Measurements from ENCODE around the gene EFCAB8.

DNA sequence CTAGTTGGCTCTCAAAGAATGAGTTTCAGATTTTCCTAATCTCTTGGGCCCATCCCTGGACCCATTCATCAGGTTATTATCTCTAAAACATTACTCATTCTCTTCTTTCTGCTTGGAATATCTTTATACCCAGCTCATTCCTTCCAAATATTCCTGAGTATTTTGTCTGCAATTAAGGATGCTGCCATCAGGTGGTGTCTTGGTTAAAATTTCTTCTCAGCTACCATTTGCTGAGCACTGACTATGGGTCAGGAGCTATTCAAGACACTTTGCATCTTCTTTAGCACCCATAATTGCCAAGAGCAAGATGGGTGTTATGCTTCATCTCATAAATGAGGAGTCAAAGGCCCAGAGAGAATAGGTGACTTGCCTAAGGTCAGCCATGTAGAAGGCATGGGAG, 137.1 kb downstream of the EFCAB8 start:
- peak; percentile 14; the same call in 1 of the 2 replicates for TF ChIP-seq CTCF (IDR thresholded peaks at IDR 0.05; ENCODE audit: low read length)
- TF ChIP-seq EZH2 (optimal IDR thresholded peaks at IDR 0.05; ENCODE audit: low read depth, low read length): no peak
- TF ChIP-seq EZH2phosphoT487 (IDR thresholded peaks at IDR 0.05; ENCODE audit: low read length): no peak
